Measurements from ENCODE around the gene SAMD11.

- TF ChIP-seq CTCF (IDR thresholded peaks at IDR 0.05) (no peak), POLR2A (IDR thresholded peaks at IDR 0.05) (no peak)
Measured at GRCh38 chr1:939511-940106, 15.9 kb downstream of the SAMD11 start.
